ENCODE results near the gene CRK.

CRK gene

GRCh38 chr17:1455797-1456599, at the start of gene CRK:
Gene CRK (minus strand): TSS chr17:1456232. CDS start chr17:1456117, 115 bp downstream.
- DNase-seq = peak; percentile 22

- no peak for DNase-seq
Observed at GRCh38 chr17:1505586-1505985, 49.6 kb upstream of the CRK start.

GRCh38 chr17:1504866-1505265, 48.8 kb upstream of the CRK start:
- no peak for DNase-seq

DNA sequence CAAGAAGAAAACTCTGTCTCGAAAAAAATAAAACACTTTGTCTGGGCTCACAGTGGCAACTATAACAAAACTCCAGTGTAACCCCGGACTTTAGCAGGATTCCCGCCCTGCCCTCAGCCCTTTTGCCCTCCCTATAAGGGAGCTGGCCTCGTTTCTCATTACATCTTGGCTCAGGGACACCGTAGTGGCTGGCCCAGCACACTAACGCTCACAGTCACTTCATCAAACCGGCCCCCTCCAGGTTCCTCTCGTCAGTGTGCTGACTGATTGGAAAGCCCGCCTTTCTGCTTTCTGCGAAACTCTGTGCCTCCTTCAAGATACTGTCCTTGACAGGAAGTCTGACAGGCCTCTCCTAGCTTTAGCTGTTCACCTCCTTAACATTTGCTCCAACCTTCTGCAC, 47.7 kb upstream of the CRK start:
- DNase-seq = no peak

DNA sequence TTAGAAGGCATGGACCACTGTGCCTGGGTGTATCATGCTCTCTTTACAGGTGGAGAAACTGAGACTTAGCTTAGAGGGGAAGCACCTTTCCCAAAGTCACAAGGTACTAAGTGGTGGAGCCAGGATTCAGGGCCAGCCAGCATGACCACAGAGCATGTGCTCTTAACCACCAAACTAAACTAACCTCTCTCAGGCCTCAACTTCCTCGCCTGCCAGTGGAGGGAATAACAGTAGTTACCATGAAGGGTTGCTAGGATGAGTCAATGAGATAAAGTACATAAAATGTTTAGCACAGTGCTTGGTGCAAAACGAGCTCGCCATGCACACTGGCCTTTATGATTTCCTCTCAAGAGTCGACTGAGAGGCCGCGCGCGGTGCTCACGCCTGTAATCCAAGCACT, 42.8 kb upstream of the CRK start:
- DNase-seq = no peak

- no peak for DNase-seq
Observed at GRCh38 chr17:1498233-1498632, 42.2 kb upstream of the CRK start.

DNA sequence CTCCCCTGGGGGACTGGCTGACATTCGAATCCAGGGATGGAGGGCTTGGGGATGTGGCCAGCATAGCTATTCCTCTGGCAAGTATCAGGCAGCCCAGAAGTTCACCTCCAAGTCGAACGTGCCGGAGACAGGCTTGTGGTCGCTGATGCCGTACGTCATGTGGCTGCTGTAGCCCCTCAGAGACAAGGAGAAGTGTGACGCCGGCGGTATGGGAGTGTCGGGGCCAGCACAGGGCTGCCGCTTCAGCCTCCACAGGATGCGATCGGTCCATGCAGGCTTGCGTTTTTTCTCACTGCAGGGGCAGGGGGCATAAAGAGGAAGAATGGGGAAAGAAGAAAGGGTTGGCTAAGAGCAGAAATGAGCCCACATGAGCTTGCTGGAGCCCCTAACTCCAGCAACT, 41.8 kb upstream of the CRK start:
- no peak for DNase-seq

DNA sequence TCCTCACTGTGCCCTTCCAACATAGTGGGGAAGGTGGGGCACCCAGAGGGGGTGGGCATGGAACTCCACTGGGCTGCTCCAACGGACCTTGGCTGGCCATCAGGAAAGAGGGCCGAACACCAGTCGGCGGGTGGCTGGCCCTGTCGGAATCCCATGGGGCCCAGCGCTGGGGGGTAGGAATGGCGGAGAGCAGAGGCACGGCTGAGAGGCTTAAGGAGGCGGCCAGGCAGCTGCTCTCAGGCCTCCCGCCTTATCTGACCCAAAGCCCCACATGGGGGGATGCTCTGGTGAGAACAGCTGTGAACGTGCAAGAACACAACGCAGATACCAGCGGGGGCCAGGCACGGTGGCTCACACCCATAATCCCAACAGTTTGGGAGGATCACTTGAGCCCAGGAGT, 40.8 kb upstream of the CRK start:
- no peak for DNase-seq

GRCh38 chr17:1495265-1495989, 39.4 kb upstream of the CRK start:
- no peak for DNase-seq

GRCh38 chr17:1494736-1495253, 38.8 kb upstream of the CRK start:
- DNase-seq = no peak

- no peak for DNase-seq
Observed at GRCh38 chr17:1494203-1494602, 38.2 kb upstream of the CRK start.

DNA sequence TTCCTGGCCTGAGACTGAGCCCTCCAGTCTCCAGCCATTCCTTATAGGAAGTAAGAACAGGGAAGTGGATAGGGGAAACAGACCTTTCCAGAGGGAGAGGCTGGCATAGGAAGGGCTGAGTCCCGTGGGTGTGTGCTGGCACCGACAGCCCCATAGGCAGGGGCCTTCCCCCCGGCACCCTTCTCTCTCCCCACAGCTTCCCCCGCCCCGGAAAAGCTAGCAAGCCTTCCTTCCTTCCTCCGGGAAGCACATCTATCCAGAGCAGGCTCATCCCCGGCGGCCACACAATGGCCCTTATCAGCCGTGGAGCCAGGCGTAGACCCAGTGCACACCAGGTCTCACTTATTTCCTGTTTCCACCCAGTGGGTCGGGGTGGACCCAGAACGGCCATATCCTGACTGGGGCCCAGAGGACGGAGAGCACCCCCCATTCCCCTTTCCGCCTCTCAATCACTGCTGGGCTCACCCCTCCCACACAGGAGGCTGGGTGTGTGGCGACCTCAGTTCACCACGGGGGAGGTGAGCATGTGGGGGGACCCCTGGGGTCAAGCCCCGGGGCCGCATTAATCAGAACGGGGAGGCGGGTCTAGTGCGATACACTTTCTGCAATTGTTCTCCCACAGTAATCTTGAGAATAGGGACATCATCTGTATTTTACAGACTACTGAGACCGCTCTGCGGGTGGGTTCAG, 37.4 kb upstream of the CRK start:
- DNase-seq = no peak

- no peak for DNase-seq
Observed at GRCh38 chr17:1492249-1493206, 36.5 kb upstream of the CRK start, which contains the start of gene MYO1C. Gene MYO1C (minus strand): TSS chr17:1492686. CDS start chr17:1492487, 199 bp downstream.

DNA sequence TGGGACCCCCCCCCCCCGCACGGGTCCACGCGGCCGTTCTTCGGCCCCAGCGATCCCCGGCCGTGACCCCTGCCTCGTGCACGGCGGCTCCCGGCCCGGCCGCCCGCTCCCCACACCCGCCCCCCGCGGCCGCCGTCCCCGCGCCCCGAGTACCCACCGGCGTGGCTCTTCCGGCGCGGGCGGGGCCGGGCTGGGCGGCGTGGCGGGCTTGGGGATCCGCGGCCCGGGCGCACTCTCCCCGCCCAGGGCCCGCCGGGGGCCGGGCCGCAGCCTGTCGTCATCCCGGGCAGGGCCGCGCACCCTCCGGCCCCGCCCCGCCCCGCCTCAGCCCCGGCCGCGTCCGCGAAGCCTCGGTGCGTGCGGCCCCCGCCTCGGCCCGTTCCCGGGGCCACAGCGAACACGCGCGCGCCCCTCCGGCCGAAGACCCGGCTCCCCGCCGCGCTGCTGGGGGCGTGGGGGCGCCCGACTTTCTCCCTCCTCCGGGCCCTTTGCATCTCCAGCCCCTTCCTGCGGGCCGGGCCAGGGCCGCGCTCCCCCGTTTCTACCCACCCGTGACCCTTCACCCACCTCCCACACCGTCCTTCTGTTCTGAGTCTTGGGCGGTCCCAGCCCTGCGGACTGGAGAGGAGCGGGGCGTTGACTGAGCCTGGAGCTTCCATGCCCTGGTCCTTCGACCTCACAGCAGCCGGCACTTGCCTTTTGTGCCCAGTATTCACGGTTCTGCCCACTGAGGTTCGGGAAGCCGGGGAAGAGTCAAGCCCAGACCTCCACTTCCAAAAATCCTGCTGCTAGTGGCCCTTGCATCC, 35.6 kb upstream of the CRK start:
- DNase-seq = no peak

DNA sequence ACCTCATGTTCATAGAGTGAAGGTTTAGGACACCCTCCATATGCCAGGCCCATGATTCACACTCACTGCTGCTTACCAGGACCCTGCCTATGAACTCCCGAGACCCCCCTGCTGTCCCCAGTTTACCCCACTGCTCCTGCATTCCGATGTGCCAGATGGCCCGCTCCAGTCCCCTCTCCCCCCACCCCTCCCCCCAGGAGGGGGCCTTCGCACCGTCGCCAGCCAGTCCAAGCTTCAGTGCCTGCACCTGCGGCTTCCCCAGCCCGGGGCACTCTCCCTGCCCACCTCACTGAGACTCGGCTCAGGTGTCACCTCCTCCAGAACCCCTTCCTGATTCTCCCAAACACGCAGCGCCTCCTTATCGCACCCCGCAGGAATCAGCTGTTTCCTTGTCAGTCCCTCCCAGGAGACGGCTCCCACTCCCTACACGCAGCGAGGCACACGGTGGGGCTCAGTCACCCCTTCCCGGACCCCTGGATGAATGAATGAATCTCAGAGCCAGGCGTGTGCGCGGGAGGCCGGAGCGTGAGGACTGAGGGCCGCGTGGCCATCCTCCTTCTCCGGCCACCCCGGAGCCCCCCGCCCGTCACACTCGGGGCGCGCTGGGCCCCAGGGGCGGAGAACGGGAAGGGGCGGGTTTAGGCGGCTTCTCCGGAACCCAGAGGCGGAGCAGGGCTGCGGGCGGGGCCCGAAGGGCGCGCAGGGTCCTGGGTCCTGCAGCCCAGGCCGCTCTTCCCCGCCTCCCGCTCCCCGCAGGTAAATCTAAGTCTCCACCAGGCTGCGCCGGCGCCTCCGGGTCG, 34.8 kb upstream of the CRK start:
- DNase-seq = no peak

- no peak for DNase-seq
Observed at GRCh38 chr17:1488826-1489270, 32.8 kb upstream of the CRK start.

GRCh38 chr17:1487939-1488825, 32.1 kb upstream of the CRK start:
- DNase-seq = no peak

GRCh38 chr17:1486802-1487695, 31.0 kb upstream of the CRK start:
- DNase-seq = no peak
